ENCODE measurements around the gene SLC24A3.
A peak's percentile ranks its signal among the peaks of the same experiment; 100 is the strongest.

SLC24A3 gene

DNA sequence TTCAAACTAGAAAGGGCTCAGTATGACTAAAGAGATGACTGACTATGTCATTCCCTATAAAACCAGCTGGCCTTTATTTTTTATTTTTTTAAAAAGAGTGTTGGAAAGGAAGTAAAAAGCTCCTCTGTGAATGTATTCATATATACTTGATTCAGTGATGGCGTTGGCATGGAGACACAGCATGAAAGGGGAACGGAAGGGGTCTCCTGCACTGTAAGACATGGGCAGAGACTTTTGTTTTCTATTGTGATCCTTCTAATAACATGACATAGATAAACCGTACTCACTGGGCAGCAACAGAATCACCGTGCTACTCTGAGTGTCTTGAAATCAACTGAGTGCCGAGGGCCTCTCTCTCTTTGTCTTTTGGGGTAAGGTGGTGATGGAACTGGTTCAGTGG, 317.6 kb downstream of the SLC24A3 start:
- TF ChIP-seq, protein P1, sequence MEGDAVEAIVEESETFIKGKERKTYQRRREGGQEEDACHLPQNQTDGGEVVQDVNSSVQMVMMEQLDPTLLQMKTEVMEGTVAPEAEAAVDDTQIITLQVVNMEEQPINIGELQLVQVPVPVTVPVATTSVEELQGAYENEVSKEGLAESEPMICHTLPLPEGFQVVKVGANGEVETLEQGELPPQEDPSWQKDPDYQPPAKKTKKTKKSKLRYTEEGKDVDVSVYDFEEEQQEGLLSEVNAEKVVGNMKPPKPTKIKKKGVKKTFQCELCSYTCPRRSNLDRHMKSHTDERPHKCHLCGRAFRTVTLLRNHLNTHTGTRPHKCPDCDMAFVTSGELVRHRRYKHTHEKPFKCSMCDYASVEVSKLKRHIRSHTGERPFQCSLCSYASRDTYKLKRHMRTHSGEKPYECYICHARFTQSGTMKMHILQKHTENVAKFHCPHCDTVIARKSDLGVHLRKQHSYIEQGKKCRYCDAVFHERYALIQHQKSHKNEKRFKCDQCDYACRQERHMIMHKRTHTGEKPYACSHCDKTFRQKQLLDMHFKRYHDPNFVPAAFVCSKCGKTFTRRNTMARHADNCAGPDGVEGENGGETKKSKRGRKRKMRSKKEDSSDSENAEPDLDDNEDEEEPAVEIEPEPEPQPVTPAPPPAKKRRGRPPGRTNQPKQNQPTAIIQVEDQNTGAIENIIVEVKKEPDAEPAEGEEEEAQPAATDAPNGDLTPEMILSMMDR (IDR thresholded peaks at IDR 0.05; ENCODE audit: low read depth, low read length) = no peak
- no peak overlapping the region for H3K4me3 ChIP-seq (replicated peaks in 1 of 2; ENCODE audit: low read depth in 2 of 2, low read length in 2 of 2)
- no peak for DNase-seq (ENCODE audit: low read depth in 2 of 2)

DNA sequence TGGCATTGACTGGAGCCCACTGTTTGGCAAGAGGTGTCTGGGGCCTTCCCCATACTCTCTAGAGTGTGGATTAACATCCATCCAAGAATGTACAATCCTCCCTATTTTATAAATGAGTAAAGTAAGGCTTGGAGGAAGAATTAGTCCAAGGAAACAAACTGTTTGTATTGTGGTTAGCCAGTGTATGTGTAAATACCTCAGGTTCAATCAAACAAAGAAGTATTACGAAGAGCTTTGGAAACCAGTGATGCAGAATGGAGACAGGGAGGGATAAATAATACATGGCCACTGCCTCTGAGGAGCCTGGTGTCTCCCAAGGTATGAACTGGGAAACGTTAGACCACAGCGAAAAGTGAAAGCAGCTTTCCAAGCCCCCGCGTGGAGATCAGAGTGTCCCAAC, 319.0 kb downstream of the SLC24A3 start:
- TF ChIP-seq, protein P1 (IDR thresholded peaks at IDR 0.05; ENCODE audit: low read depth, low read length) = no peak
- DNase-seq (ENCODE audit: low read depth in 2 of 2) = no peak
- H3K4me3 ChIP-seq (replicated peaks in 1 of 2; ENCODE audit: low read depth in 2 of 2, low read length in 2 of 2) = no peak overlapping the region

GRCh38 chr20:19538556-19538955, 326.1 kb downstream of the SLC24A3 start:
- TF ChIP-seq, protein P1 (IDR thresholded peaks at IDR 0.05; ENCODE audit: low read depth, low read length) = no peak
- H3K4me3 ChIP-seq (replicated peaks in 1 of 2; ENCODE audit: low read depth in 2 of 2, low read length in 2 of 2) = no peak overlapping the region
- no peak for DNase-seq (ENCODE audit: low read depth in 2 of 2)

DNA sequence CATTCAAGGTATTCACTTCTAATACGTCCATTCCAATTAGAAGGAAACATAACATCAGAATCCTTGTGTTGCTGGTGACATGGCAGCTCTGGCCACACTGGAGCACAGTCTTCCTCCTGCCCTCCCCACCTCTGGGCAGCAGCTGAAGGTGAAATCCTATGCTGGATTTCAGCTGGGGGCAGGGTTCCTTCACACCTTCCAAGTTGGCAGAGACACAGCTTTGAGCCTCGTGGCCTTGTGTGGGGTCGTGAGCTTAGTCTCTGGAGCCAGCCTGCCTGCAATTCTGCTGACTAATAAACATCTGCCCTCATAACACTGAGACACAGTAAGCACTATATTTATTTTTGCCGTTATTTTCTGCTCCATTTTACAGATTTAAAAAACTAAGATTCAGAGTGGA, 326.7 kb downstream of the SLC24A3 start:
- H3K4me3 ChIP-seq (replicated peaks in 1 of 2; ENCODE audit: low read depth in 2 of 2, low read length in 2 of 2) = no peak overlapping the region
- TF ChIP-seq, protein P1 (IDR thresholded peaks at IDR 0.05; ENCODE audit: low read depth, low read length) = no peak

GRCh38 chr20:19540392-19540791, 327.9 kb downstream of the SLC24A3 start:
- TF ChIP-seq, protein P1 (IDR thresholded peaks at IDR 0.05; ENCODE audit: low read depth, low read length) = no peak
- DNase-seq (ENCODE audit: low read depth in 2 of 2) = peak in 1 of 2 donors; percentile 15
- no peak overlapping the region for H3K4me3 ChIP-seq (replicated peaks in 1 of 2; ENCODE audit: low read depth in 2 of 2, low read length in 2 of 2)

More for the DNA sequence above, 326.7 kb downstream of the SLC24A3 start:
- DNase-seq (ENCODE audit: low read depth in 2 of 2) = peak in 1 of 2 donors; percentile 4

GRCh38 chr20:19543101-19543500, 330.7 kb downstream of the SLC24A3 start:
- no peak for DNase-seq (ENCODE audit: low read depth in 2 of 2)
- no peak overlapping the region for H3K4me3 ChIP-seq (replicated peaks in 1 of 2; ENCODE audit: low read depth in 2 of 2, low read length in 2 of 2)
- TF ChIP-seq, protein P1 (IDR thresholded peaks at IDR 0.05; ENCODE audit: low read depth, low read length) = no peak

DNA sequence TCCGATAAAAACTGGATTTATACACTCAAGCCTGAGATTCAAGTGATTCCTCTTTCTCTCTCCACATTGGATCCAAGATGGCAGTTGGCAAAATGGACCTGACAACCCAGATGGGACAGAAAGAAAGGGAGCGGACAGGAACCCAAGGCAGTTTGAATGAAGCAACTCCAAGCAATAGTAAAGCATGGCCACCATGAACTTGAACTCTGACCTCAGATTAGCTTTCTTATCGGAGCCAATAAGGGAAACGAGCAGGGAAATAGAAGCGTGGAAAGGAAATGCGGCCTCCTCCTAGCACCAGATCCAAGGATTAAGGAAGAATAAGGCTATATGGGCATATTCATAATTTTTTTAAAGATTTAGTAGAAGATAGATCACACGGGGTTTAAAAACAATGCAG, 332.2 kb downstream of the SLC24A3 start:
- TF ChIP-seq, protein P1 (IDR thresholded peaks at IDR 0.05; ENCODE audit: low read depth, low read length) = no peak
- DNase-seq (ENCODE audit: low read depth in 2 of 2) = no peak
- no peak overlapping the region for H3K4me3 ChIP-seq (replicated peaks in 1 of 2; ENCODE audit: low read depth in 2 of 2, low read length in 2 of 2)

Data from cardiac fibroblast (primary cell).